ENCODE data around the gene TEX9. TPM values are rescaled to one million over a fixed set of nuclear protein-coding genes. Genes with fewer than 3 reads are reported as not detected.

Gene TEX9
- total RNA-seq, 1 donor: 12.7 TPM

DNA sequence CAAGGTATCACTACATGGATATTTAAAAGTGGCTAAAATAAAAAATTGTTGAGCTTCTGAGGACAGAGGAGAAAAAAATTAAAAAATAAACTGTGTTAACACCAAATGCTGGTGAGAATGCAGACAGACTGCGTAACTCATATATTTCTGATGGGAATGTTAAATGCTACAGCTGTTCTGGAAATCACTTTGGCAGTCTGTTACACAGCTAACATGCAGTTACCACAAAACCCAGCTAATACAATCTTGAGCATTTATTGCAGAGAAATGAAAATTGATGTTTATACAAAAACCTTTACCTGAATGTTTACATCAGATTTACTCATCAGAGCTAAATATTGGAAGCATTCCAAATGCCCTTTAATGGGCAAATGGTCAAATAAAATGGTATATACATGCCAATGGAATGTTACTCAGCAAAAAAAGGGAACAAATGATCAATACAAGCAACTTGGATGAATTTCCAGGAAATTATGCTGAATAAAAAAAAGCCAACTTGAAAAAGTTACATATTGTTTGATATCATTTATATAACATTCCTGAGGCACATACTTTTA, 75.1 kb downstream of the TEX9 start:
- Histone ChIP-seq H3K4me2 (ENCODE audit: insufficient read depth, low read length) (no peak overlapping the region), H3K4me1 (ENCODE audit: insufficient read depth, low read length) (no peaks in the 10 kb centered on the region), H3K4me3 (ENCODE audit: insufficient read depth, low read length) (no peak overlapping the region), H2AFZ (ENCODE audit: low read length) (no peak overlapping the region), H3K79me2 (ENCODE audit: insufficient read depth, low read length) (no peaks in the 10 kb centered on the region), H3K36me3 (ENCODE audit: insufficient read depth, low read length) (peaks cover 8% of the 10 kb centered on the region), H3K27me3 (ENCODE audit: insufficient read depth, low read length) (no peaks in the 10 kb centered on the region), H3K27ac (ENCODE audit: low read depth, low read length) (no peak overlapping the region), H4K20me1 (ENCODE audit: insufficient read depth, low read length) (no peaks in the 10 kb centered on the region), H3K9me3 (ENCODE audit: low read depth, low read length) (no peaks in the 10 kb centered on the region)
- TF ChIP-seq, protein P1, sequence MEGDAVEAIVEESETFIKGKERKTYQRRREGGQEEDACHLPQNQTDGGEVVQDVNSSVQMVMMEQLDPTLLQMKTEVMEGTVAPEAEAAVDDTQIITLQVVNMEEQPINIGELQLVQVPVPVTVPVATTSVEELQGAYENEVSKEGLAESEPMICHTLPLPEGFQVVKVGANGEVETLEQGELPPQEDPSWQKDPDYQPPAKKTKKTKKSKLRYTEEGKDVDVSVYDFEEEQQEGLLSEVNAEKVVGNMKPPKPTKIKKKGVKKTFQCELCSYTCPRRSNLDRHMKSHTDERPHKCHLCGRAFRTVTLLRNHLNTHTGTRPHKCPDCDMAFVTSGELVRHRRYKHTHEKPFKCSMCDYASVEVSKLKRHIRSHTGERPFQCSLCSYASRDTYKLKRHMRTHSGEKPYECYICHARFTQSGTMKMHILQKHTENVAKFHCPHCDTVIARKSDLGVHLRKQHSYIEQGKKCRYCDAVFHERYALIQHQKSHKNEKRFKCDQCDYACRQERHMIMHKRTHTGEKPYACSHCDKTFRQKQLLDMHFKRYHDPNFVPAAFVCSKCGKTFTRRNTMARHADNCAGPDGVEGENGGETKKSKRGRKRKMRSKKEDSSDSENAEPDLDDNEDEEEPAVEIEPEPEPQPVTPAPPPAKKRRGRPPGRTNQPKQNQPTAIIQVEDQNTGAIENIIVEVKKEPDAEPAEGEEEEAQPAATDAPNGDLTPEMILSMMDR (IDR thresholded peaks at IDR 0.05; ENCODE audit: extremely low read depth, low read depth, low read length): no peak
- DNase-seq (ENCODE audit: insufficient read length, low spot score, missing footprints): no peak

DNA sequence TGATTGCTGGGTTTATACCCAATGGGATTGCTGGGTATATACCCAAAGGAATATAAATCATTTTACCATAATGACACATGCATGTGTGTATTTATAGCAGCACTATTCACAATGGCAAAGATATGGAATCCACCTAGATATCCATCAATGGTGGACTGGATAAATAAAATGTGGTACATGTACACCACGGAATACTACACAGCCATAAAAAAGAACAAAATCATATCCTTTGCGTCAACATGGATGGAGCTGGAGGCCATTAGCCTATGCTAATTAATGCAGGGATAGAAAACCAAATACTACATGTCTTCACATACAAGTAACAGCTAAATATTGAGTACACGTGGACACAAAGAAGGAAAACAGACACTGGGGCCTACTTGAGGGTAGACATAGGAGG, 77.1 kb downstream of the TEX9 start:
- Histone ChIP-seq H2AFZ (ENCODE audit: low read length) (no peak overlapping the region), H3K9me3 (ENCODE audit: low read depth, low read length) (no peaks in the 10 kb centered on the region), H4K20me1 (ENCODE audit: insufficient read depth, low read length) (no peaks in the 10 kb centered on the region), H3K4me3 (ENCODE audit: insufficient read depth, low read length) (no peak overlapping the region), H3K79me2 (ENCODE audit: insufficient read depth, low read length) (no peaks in the 10 kb centered on the region), H3K4me1 (ENCODE audit: insufficient read depth, low read length) (no peaks in the 10 kb centered on the region), H3K27me3 (ENCODE audit: insufficient read depth, low read length) (no peaks in the 10 kb centered on the region), H3K27ac (ENCODE audit: low read depth, low read length) (no peak overlapping the region), H3K36me3 (ENCODE audit: insufficient read depth, low read length) (peaks cover 8% of the 10 kb centered on the region), H3K4me2 (ENCODE audit: insufficient read depth, low read length) (no peak overlapping the region)
- TF ChIP-seq, protein P1 (IDR thresholded peaks at IDR 0.05; ENCODE audit: extremely low read depth, low read depth, low read length): no peak
- DNase-seq (ENCODE audit: insufficient read length, low spot score, missing footprints): no peak

DNA sequence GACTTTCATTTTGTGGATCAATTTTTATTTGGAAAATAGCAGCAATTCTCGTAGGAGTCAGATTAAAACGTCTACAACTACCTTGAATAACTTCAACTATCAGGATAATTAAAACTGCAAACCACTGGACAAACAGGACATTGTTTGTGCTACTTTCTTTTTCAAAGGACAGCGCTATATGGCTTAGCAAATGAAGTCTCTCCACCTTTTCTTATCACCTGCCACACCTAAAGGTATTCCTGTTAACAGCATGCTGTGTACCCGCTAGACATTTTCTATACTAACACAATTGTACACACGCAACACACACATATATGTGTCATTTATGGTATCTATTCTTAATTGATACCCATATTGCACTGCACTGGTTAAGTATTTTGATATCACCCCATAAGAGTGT, 80.5 kb downstream of the TEX9 start:
- H3K4me3 ChIP-seq (ENCODE audit: insufficient read depth, low read length): no peak overlapping the region
- DNase-seq (ENCODE audit: insufficient read length, low spot score, missing footprints): no peak
- TF ChIP-seq, protein P1 (IDR thresholded peaks at IDR 0.05; ENCODE audit: extremely low read depth, low read depth, low read length): no peak
- H4K20me1 ChIP-seq (ENCODE audit: insufficient read depth, low read length): no peaks in the 10 kb centered on the region
- peaks cover 8% of the 10 kb centered on the region for H3K36me3 ChIP-seq (ENCODE audit: insufficient read depth, low read length)
- no peak overlapping the region for H3K4me2 ChIP-seq (ENCODE audit: insufficient read depth, low read length)
- no peaks in the 10 kb centered on the region for H3K79me2 ChIP-seq (ENCODE audit: insufficient read depth, low read length)
- H2AFZ ChIP-seq (ENCODE audit: low read length): no peak overlapping the region
- H3K27me3 ChIP-seq (ENCODE audit: insufficient read depth, low read length): no peaks in the 10 kb centered on the region
- H3K27ac ChIP-seq (ENCODE audit: low read depth, low read length): no peak overlapping the region
- no peaks in the 10 kb centered on the region for H3K4me1 ChIP-seq (ENCODE audit: insufficient read depth, low read length)
- H3K9me3 ChIP-seq (ENCODE audit: low read depth, low read length): no peaks in the 10 kb centered on the region

DNA sequence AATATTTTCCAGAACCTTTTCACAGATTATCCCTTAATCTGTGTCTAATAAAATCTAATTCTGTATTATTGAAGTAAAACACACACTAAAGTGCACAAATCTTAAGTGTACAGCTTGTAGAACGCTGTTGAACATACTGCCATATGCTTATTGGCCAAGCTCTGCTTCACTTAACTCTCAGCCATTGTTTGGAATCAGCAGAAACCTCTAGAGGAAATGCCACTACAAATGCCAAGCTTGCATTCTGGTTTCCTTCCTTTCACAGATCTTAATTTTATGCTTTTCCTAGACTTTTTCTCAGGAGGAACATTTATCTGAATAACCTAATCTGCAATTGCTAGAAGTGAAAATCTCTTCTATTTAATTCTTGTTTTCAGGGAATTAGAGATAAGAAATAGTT, 89.6 kb downstream of the TEX9 start:
- no peak overlapping the region for H2AFZ ChIP-seq (ENCODE audit: low read length)
- H3K27me3 ChIP-seq (ENCODE audit: insufficient read depth, low read length): no peaks in the 10 kb centered on the region
- no peak overlapping the region for H3K4me3 ChIP-seq (ENCODE audit: insufficient read depth, low read length)
- DNase-seq (ENCODE audit: insufficient read length, low spot score, missing footprints): no peak
- H3K36me3 ChIP-seq (ENCODE audit: insufficient read depth, low read length): no peaks in the 10 kb centered on the region
- H3K4me2 ChIP-seq (ENCODE audit: insufficient read depth, low read length): no peak overlapping the region
- TF ChIP-seq, protein P1 (IDR thresholded peaks at IDR 0.05; ENCODE audit: extremely low read depth, low read depth, low read length): no peak
- no peaks in the 10 kb centered on the region for H4K20me1 ChIP-seq (ENCODE audit: insufficient read depth, low read length)
- no peaks in the 10 kb centered on the region for H3K79me2 ChIP-seq (ENCODE audit: insufficient read depth, low read length)
- no peaks in the 10 kb centered on the region for H3K9me3 ChIP-seq (ENCODE audit: low read depth, low read length)
- no peaks in the 10 kb centered on the region for H3K4me1 ChIP-seq (ENCODE audit: insufficient read depth, low read length)
- no peak overlapping the region for H3K27ac ChIP-seq (ENCODE audit: low read depth, low read length)
